OCI-LY7 (cell line): ENCODE measurements around the gene IVD. TPM values are rescaled to one million over a fixed set of nuclear protein-coding genes. Genes with fewer than 3 reads are reported as not detected.

Experiments used
- BruUV-seq: library from RNA; stranded (reverse); fragments of 400-500 nt; replicated peaks from 2 replicates; lab custom pipeline; 2021; lab: Mats Ljungman, UMichigan
- CTCF ChIA-PET: fragments of 300-600 bp; sonication (Branson Sonifier 250); formaldehyde crosslinking; loops from one replicate; lab custom pipeline; 2022; ENCODE audit warnings: antibody characterized with exemption; ENCODE audit not compliant: unreplicated experiment; lab: Charles Lee
- POLR2A ChIA-PET: fragments of 300-600 bp; sonication (Branson Sonifier 250); formaldehyde crosslinking; loops from one replicate; lab custom pipeline; 2022; ENCODE audit warnings: antibody characterized with exemption; lab: Charles Lee
- DNase-seq: peaks from one replicate; pipeline ENCODE4 v3.0.0-alpha.2; 2015; ENCODE audit warnings: low spot score
- H2AFZ ChIP-seq: fragments of 200-600 bp; sonication (generic), shearing (Covaris generic); 2 replicates; pipeline ENCODE4 v1.6.1; 2014; ENCODE audit warnings: mild to moderate bottlenecking, antibody characterized with exemption, low read length, moderate library complexity
- H3K27ac ChIP-seq: fragments of 200-600 bp; sonication (generic); 2 replicates; pipeline ENCODE4 v1.5.1; 2014; ENCODE audit warnings: mixed run types, low read depth, mild to moderate bottlenecking, moderate library complexity, low read length, inconsistent platforms; ENCODE audit not compliant: poor library complexity, severe bottlenecking
- H3K36me3 ChIP-seq: fragments of 200-600 bp; sonication (generic); 2 replicates; pipeline ENCODE4 v1.6.1; 2014; ENCODE audit warnings: mild to moderate bottlenecking, antibody characterized with exemption, low read length, moderate library complexity, mixed read lengths; ENCODE audit not compliant: insufficient read depth
- H3K4me1 ChIP-seq: fragments of 200-600 bp; sonication (generic); 2 replicates; pipeline ENCODE4 v1.5.1; 2014; ENCODE audit warnings: mild to moderate bottlenecking, low read length; ENCODE audit not compliant: insufficient read depth, poor library complexity, severe bottlenecking
- H3K4me2 ChIP-seq: fragments of 200-600 bp; sonication (generic); 2 replicates; pipeline ENCODE4 v1.6.1; 2014; ENCODE audit warnings: mild to moderate bottlenecking, low read length
- H3K4me3 ChIP-seq: fragments of 200-600 bp; sonication (generic); 2 replicates; pipeline ENCODE4 v1.5.1; 2014; ENCODE audit warnings: mild to moderate bottlenecking, low read depth, low read length; ENCODE audit not compliant: poor library complexity, severe bottlenecking
- H3K79me2 ChIP-seq: fragments of 200-600 bp; sonication (generic); 2 replicates; pipeline ENCODE4 v1.6.1; 2016; ENCODE audit warnings: low read depth, mild to moderate bottlenecking, low read length, moderate library complexity, mixed read lengths; ENCODE audit not compliant: insufficient read depth
- H3K9me2 ChIP-seq: fragments of 200-600 bp; sonication (generic); 2 replicates; pipeline ENCODE4 v1.6.1; 2016; ENCODE audit warnings: mild to moderate bottlenecking, low read length, mixed read lengths; ENCODE audit not compliant: insufficient read depth
- H3K9me3 ChIP-seq: fragments of 200-600 bp; sonication (generic); 2 replicates; pipeline ENCODE4 v1.6.1; 2014; ENCODE audit warnings: mild to moderate bottlenecking, mixed run types, low read length, mixed read lengths
- H4K20me1 ChIP-seq: fragments of 200-600 bp; sonication (generic); 2 replicates; pipeline ENCODE4 v1.6.1; 2014; ENCODE audit warnings: mild to moderate bottlenecking, antibody characterized with exemption, low read length, moderate library complexity, mixed read lengths; ENCODE audit not compliant: insufficient read depth
- EZH2phosphoT487 ChIP-seq: fragments of 200-600 bp; sonication (generic); IDR thresholded peaks from 2 replicates; pipeline ENCODE4 v1.6.1; 2018; ENCODE audit warnings: low read depth, borderline replicate concordance, mild to moderate bottlenecking, mixed run types, antibody characterized with exemption, low read length, moderate library complexity, mixed read lengths
- intact Hi-C: fragments of 100-400 bp; cut with micrococcal nuclease; formaldehyde crosslinking; loops from one replicate; pipeline ENCODE4 v1.10.0; 2022; ENCODE audit not compliant: unreplicated experiment
- total RNA-seq, 2 experiments: library from RNA; depleted of rRNA in 1 of 2; stranded (reverse); fragments of >200 nt in 1 of 2; shearing (Covaris generic) in 1 of 2; gene quantifications; 2 replicates each; pipeline ENCODE4 v1.2.3, GENCODE V29; 2014 to 2022
- TF ChIP-seq, protein P1 (sequence below): fragments of 200-600 bp; sonication (generic); conservative IDR thresholded peaks from 2 replicates; pipeline ENCODE4 v1.5.1; 2014; ENCODE audit warnings: mild to moderate bottlenecking, antibody characterized with exemption, low read length, moderate library complexity, mixed read lengths

The IVD gene
- total RNA-seq, 2 experiments from 2014 or later, result 20.6 to 67.3 TPM

DNA sequence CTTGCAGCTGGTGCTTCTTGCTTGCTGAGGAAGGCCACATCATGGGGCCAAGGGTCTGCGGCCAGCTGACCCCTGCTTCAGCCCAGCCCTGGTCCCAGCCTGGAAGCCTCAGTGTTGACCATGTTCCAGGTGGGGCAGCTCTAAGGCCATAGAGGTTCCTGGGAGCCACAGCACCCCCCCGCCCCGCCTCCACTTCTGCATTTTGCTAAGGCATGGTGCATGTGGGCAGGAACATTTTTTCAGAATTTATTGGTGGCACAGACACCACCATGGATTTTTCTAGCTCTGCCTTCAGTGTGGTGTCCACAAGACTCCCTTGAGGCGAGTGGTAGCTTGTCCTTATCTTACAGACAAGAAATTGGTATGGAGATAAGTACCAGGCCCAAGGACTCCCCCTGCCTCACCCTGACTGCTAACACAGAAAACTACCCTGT lies 63.3 kb downstream of the IVD start:
- BruUV-seq, result no TSS peak
- TF ChIP-seq, protein P1, sequence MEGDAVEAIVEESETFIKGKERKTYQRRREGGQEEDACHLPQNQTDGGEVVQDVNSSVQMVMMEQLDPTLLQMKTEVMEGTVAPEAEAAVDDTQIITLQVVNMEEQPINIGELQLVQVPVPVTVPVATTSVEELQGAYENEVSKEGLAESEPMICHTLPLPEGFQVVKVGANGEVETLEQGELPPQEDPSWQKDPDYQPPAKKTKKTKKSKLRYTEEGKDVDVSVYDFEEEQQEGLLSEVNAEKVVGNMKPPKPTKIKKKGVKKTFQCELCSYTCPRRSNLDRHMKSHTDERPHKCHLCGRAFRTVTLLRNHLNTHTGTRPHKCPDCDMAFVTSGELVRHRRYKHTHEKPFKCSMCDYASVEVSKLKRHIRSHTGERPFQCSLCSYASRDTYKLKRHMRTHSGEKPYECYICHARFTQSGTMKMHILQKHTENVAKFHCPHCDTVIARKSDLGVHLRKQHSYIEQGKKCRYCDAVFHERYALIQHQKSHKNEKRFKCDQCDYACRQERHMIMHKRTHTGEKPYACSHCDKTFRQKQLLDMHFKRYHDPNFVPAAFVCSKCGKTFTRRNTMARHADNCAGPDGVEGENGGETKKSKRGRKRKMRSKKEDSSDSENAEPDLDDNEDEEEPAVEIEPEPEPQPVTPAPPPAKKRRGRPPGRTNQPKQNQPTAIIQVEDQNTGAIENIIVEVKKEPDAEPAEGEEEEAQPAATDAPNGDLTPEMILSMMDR, result no peak
- TF ChIP-seq EZH2phosphoT487, result no peak
- no peaks in the 10 kb centered on the region for H3K79me2 ChIP-seq
- H3K4me1 ChIP-seq, result no peaks in the 10 kb centered on the region
- peaks cover 30% of the 10 kb centered on the region; the same call in 1 of the 2 replicates for H3K36me3 ChIP-seq
- no peak overlapping the region for H3K27ac ChIP-seq
- CTCF ChIA-PET, result no interaction called here
- no peak for DNase-seq
- H3K9me3 ChIP-seq, result no peaks in the 10 kb centered on the region
- POLR2A ChIA-PET, result interaction anchor here (1.6 kb wide), 1 partner anchor 28 kb away, joined by 4 read pairs; the partner anchor contains the start of gene BAHD1
- no peak overlapping the region for H3K4me3 ChIP-seq
- H2AFZ ChIP-seq, result no peak overlapping the region
- intact Hi-C loops, result no loop called here
- H4K20me1 ChIP-seq, result no peaks in the 10 kb centered on the region
- H3K4me2 ChIP-seq, result no peak overlapping the region
- H3K9me2 ChIP-seq, result no peaks in the 10 kb centered on the region

DNA sequence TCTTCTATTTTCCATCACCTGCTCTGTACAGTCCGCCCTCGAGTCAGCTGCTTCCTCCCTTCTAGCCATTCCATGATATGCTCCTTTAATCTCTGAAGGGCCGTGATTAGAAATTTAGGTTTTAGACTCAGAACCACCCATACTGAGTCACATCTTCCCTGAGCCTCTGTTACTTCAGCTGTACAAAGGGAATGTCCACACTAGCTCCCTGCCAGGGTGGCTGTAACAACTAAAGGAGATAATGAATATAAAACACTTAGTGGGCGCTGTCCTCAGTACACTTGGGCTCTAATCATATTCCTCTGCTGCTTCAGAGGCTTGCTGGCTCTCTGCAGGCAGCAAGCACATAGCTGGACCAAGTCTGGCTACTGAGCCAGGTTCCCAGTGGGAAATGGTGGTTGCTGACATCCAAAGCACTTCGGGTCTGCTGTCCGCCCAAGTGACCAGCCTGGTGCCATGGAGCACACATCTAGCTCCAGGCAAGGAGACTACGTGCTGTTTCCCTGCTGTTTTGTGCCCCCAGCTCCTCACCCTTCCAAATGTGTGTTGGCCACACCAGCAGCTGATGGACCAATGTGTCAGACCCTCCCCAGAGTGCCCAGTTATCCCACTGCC lies 64.3 kb downstream of the IVD start:
- no peaks in the 10 kb centered on the region for H3K9me2 ChIP-seq
- intact Hi-C loops, result no loop called here
- no peaks in the 10 kb centered on the region for H3K4me1 ChIP-seq
- DNase-seq, result no peak
- TF ChIP-seq EZH2phosphoT487, result no peak
- TF ChIP-seq, protein P1, result no peak
- H3K36me3 ChIP-seq, result peaks cover 20% of the 10 kb centered on the region; the same call in 1 of the 2 replicates
- peak overlapping the region; percentile 41; the same call in 1 of the 2 replicates for H3K4me2 ChIP-seq
- CTCF ChIA-PET, result no interaction called here
- no peaks in the 10 kb centered on the region for H3K9me3 ChIP-seq
- no peak overlapping the region for H3K27ac ChIP-seq
- no peaks in the 10 kb centered on the region for H4K20me1 ChIP-seq
- H3K4me3 ChIP-seq, result no peak overlapping the region
- no peaks in the 10 kb centered on the region for H3K79me2 ChIP-seq
- H2AFZ ChIP-seq, result no peak overlapping the region; the same call in 1 of the 2 replicates
- BruUV-seq, result no TSS peak
- POLR2A ChIA-PET, result interaction anchor here (1.0 to 1.6 kb wide), 2 partner anchors 29 to 64 kb away, joined by 3 to 4 read pairs; partner anchors contain the start of gene BAHD1
